HG03025 (cell line): ENCODE data around the gene NHS.
A peak's percentile ranks its signal among the peaks of the same experiment; 100 is the strongest.

Source experiments
- ATAC-seq: cut with Tn5 transposase; IDR thresholded peaks from one replicate; pipeline ENCODE4 v1.9.1; 2021; ENCODE audit warnings: mild to moderate bottlenecking, moderate library complexity; ENCODE audit not compliant: unreplicated experiment, low FRiP score

NHS gene

DNA sequence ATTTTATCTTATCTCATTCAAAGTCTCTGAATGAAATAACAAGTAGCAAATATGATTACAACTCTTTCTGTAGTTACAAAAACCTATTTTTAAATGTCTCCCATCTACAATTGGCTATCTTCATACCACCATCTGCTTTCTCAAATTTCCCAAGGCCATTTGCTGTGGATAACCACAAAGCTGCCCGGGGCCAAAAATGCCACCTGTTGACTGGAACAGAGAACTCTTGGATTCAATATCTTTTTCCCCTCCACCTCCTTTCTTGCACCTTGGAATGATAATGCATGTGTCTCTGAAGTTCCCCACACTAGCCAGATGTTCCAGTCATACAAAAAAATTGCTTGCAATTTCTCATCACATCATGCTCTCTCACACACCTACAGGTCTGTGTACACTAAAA lies 269.0 kb downstream of the NHS start:
- ATAC-seq: no peak

DNA sequence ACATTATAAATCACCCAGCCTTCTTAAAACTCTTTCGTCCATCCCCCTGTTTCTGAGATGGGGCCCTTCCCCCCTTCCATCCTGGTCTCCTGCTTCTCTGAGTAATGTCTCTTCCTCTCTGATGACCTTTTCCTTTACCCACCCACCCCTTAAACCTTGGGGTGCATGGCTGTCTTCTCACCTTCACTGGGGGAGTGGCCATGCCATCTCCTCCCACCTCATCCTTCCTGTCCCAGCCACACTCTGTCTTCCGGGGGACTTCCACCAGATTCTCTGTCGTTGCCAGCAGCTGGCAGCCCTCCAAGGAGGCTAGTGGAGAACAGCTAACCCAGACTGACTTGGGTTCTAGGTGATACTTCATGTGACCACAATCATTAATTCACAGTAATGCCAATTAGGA lies 279.1 kb downstream of the NHS start:
- no peak for ATAC-seq

GRCh38 chrX:17655211-17656034 lies 280.4 kb downstream of the NHS start:
- ATAC-seq: no peak

DNA sequence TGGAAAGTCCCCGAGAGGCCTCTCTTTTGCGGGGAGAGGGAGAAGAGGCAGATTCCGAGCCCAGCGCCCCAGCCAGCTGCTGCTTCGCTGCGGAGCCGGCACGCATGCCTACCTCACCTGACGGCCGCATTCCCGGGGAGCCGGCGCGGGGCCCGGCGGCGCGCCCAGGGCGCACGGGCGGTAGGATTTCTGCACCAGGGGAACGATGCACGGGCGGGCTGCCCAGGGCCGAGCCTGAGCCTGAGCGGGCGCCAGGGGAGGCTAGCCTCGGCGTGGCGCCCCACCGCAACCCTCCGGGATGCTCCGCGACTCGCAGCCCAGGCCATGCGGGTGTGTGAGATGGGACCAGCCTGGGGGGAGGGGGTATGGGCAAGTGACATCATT lies 281.0 kb downstream of the NHS start:
- no peak for ATAC-seq

- ATAC-seq: no peak
Observed at GRCh38 chrX:17656556-17656955, 281.6 kb downstream of the NHS start.

- no peak for ATAC-seq
Observed at GRCh38 chrX:17662391-17662790, 287.4 kb downstream of the NHS start.

GRCh38 chrX:17668929-17669328 lies 293.9 kb downstream of the NHS start:
- ATAC-seq: no peak

- no peak for ATAC-seq
Observed at GRCh38 chrX:17669458-17669857, 294.5 kb downstream of the NHS start.

GRCh38 chrX:17669891-17670290 lies 294.9 kb downstream of the NHS start:
- ATAC-seq: no peak

GRCh38 chrX:17670874-17671273 lies 295.9 kb downstream of the NHS start:
- no peak for ATAC-seq

DNA sequence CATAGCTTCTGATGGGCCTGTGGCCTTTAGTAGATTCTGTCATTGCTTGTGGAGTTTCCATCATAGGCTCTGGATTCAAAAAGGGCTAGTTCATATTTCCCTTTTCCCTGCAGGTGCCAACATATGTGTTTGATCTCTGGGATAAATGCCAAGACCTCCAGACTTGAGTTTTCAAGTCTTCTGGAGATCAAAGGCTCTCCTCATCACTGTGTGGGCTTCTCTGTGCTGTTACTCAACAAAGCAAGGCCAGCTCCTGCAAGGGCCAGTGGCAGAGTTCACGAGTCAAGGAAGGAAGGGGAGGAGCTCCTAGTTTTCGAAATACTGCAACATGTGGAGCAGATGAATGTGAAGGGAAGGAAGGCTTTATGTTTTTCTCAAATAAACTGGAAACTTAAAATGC lies 299.6 kb downstream of the NHS start:
- ATAC-seq: no peak

DNA sequence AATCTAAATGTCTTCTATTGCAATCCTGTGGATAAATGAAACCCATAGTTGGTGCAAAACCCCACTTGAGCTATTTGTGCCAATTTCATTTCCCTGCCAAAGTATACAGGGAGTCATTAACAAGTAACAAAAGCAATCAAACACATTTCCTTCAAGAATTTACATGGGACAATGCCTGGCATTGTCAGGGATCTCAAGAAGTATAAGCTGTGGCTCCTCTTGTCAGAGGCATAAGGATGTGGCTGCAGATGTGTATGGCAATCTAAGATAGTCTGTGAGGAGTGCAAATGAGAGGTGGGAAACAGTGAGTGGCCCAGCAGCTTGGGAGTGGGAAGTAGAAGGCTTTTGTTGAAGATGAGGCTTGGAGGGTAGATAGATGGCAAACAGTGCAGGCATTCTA lies 304.3 kb downstream of the NHS start:
- no peak for ATAC-seq

DNA sequence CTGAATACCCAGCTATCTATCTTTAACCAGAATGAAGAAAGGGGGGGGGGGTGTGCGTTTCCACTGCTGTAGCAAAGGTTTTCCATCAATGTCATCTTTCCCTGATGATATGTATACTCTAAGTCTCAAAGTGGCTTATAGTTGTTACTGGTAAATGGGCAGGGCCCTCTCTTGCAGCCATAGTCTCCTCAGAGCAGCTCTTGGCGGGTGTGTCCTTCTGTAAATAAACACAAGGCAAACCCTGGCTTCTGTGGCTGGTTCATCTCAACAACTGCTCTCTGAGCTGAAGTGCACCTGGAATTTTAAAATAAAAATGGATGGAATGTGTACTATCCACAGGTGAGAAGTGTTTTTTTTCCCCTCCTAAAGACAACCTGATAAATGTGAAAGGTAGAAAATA lies 304.8 kb downstream of the NHS start:
- no peak for ATAC-seq

DNA sequence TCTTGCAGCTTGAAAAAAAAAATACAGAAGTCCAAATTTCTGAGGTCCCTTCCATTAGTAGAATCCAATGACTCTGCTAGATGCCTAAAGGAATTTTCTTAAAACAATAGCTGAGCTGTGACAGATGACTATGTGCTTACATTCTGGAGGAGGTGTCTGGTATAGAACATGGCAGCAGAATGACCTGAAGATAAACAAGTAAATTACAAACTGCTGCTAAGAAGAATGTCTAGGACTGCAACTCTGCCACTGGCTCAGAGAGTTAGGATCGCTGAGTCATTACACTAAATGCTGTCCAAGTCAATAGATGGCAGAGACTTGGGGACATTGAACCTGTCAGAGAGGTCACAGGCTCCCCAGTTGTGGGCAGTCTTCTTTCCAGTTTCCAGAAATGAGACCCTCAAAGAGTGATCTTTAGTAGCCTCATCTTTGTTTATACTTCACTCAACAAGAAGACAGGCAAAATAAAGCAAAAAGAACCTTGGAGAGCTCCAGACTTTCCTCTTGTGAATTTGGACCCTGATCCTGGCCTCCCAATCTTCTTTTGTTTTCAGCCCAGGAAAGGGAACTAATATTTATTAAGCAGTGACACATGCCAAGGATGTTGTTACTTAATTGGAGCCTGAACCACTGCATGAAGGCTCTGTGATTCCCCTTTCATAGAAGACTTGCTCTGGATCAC lies 305.9 kb downstream of the NHS start:
- no peak for ATAC-seq

- no peak for ATAC-seq
Observed at GRCh38 chrX:17682259-17682658, 307.3 kb downstream of the NHS start.

DNA sequence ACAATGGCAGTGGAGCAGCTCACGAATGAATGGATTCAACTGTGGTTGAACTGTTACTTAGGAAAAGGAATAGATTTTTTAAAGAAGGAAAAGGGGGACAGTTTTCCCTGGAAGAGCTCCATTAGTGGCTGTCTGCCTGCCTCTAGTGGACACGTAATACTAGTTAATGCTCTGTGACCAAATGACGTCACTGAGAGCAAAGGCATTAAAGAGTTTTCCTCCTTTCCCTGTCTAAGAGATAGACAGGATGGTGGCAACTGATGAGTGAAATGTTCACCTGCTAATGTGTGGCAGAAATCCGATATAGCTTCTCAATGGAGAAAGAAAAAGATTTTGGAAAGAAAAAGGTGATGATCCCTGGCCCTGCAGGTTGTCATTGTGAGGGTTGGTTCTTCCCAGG lies 310.0 kb downstream of the NHS start:
- ATAC-seq: no peak

DNA sequence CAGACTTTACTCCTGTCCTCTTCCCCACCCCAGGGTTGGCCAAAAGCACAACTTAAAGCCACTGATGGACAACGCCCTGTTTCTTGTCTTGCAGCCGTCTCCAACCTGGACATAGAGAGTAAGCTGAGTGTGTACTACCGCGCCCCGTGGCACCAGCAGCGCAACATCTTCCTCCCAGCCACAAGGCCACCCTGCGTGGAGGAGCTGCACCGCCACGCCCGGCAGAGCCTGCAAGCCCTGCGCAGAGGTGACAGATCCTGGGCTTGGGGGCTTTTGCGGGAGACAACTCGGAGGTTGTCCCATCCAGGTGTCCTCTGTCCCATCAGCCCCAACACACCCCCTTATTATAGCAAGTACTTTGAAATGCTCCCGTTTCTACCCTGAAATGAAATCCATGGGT lies 312.6 kb downstream of the NHS start:
- ATAC-seq: no peak

GRCh38 chrX:17689971-17690409 lies 315.0 kb downstream of the NHS start:
- ATAC-seq: peak; percentile 57

GRCh38 chrX:17692709-17693346 lies 317.8 kb downstream of the NHS start:
- no peak for ATAC-seq

DNA sequence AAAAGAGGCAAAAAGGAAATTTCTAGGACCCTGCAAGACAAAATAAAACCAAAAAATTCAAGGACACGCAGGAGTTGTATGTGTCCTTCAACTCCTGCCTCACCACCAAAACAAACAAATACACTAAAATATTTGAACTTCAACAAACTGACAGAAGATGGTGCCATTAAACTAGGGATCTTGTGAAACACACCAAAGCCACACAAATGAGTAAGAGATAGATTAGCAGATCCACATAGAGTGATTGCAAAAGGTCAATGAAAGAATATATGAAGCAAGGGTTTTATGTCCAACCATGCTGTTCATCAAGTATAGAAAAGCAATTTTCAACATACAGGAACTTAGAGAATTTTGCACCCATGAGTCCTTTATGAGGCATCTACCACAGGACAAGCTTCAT lies 322.2 kb downstream of the NHS start:
- no peak for ATAC-seq

DNA sequence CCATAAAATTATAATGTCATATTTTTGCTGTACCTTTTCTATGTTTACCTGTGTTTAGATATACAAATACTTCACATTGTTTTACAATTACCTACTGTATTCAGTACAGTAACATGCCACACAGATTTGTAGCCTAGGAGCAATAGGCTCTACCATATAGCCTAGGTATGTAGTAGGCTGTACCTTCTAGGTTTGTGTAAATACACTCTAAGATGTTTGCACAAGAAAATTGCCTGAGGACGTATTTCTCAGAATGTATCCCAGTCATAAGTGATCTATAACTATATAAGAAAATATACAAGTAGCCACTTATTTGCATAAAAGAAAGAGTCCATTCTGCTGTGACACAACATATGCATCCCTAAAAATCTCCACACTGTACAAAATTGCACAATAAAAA lies 326.0 kb downstream of the NHS start:
- ATAC-seq: no peak

DNA sequence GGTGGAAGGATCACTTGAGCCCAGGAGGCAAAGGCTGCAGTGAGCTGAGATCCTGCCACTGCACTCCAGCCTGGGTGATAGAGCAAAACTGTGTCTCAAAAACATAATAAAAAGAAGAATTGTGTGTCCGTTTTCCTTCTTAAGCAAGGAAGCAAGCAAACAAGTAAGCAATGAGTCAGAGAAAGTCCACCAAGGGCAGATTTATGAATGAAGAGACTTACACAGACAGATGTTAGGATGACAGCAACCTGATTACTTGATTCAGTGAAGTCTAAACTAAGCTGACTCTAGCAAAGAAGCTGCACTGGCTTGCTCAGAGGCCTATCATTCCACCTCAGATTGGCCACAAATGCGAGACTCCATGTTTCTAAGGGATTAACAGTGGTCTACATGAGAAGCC lies 328.2 kb downstream of the NHS start:
- ATAC-seq: no peak
